Body of pancreas (tissue), 4 donors: ENCODE measurements around the gene KIF3B.

Source experiments
- POLR2A ChIP-seq, 3 donors: fragments of 450-650 bp; IDR thresholded peaks; one replicate each; pipeline ENCODE4 v1.6.1; 2016; ENCODE audit warnings: antibody characterized with exemption in 3 of 3, mild to moderate bottlenecking in 2 of 3
- TF ChIP-seq, protein P1 (sequence below), 7 experiments: fragments of 450-650 bp in 4 of 7; fragments of 200-600 bp in 3 of 7; sonication (generic) in 3 of 7; IDR thresholded peaks; one replicate each; pipeline ENCODE4 v1.5.1; 2016 to 2019; ENCODE audit warnings: antibody characterized with exemption in 7 of 7

DNA sequence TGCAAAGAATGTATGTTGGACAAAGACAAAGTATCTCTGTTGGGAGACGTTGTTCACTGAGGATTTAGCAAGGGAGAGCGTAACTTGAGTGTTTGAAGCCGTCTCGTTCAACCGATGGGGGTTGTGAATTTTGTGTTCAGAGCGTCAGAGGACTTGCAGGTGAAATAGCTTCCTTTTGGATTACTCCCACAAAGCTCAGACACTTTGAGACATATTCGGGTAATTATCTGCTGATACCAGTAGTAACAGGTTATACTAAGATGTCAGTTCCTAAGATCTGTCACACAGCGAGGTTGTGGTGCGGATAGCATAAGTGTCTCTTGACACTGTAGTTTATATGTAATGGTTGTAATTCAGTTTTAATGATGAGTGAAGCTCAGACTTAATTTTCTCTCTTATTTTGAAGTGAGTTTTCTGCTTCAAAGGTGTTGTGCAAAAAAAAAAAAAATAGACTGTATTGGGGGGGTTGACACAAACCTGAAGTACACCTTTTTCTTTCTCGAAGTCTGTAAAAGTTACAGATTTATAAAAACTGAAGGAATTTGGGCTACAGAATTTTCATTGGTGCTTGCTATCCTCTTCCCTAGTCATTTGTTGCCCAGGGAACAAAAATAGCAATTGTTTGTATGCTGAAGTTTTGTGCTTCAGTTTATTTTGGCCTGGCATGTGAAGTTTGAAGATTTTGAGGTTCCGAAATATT lies 82.3 kb downstream of the KIF3B start:
- TF ChIP-seq, protein P1, sequence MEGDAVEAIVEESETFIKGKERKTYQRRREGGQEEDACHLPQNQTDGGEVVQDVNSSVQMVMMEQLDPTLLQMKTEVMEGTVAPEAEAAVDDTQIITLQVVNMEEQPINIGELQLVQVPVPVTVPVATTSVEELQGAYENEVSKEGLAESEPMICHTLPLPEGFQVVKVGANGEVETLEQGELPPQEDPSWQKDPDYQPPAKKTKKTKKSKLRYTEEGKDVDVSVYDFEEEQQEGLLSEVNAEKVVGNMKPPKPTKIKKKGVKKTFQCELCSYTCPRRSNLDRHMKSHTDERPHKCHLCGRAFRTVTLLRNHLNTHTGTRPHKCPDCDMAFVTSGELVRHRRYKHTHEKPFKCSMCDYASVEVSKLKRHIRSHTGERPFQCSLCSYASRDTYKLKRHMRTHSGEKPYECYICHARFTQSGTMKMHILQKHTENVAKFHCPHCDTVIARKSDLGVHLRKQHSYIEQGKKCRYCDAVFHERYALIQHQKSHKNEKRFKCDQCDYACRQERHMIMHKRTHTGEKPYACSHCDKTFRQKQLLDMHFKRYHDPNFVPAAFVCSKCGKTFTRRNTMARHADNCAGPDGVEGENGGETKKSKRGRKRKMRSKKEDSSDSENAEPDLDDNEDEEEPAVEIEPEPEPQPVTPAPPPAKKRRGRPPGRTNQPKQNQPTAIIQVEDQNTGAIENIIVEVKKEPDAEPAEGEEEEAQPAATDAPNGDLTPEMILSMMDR (IDR thresholded peaks at IDR 0.05): no peak
- no peak for TF ChIP-seq POLR2A (IDR thresholded peaks at IDR 0.05)
